ENCODE results near the gene POGLUT3.
A peak's percentile ranks its signal among the peaks of the same experiment; 100 is the strongest.

Gene POGLUT3

DNA sequence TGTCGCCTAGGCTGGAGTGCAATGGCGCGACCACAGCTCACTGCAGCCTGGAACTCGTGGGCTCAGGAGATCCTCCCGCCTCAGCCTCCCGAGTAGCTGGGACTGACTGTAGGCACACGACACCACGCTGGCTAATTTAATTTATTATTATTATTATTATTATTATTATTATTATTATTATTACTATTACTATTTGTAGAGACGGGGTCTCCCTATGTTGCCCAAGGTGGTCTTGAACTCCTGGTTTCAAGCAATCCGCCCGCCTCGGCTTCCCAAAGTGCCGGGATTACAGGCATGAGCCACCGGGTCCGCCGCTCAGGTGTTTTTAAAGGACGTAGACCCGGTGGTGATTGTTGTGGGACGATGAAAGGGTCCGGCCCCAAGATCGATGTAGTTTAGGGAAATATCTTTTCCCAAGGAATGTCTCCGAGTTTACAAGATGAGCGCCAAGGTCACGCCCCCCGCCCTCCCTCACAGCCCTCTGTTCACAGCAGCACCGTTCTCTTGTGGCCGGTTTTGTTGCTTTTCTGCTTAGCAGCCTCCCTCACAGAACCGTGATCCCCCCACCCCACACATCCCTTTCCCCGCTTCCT lies 728 bp upstream of the POGLUT3 start:
- no peak for DNase-seq

DNA sequence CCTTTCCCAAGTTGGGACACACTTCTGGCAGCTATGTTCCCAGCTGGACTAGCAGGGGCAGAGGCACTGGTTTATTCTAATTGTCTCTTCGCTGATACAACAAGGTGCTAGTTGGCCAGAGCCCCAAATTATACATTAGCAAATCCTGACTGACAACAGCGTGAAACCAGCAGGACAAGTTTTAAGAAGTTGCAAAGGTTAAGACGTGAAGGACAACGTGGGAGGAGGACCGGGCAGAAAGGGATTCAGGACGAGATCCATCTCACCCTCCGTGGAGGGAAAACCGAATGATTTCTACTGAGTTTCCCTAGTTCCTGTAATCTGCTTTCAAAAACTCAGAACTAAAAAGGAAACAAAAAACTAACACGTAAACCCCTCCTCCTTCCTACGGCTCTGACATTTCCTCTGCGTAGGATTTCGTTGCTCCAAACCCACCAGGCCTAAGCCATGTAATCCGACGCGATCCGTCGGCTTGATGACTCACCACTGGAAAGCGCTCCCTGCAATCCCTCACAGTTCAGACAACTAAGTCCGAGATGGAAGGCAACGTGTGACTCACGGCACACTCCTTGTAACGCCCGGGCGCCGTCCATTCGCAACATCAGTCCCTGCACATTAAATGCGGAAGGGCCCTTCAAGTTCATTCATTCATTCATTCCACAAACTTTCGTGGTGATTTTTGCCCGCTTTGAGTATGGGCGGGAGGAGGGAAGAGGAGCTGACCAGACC lies 703 bp downstream of the POGLUT3 start:
- peak; percentile 77 for DNase-seq

DNA sequence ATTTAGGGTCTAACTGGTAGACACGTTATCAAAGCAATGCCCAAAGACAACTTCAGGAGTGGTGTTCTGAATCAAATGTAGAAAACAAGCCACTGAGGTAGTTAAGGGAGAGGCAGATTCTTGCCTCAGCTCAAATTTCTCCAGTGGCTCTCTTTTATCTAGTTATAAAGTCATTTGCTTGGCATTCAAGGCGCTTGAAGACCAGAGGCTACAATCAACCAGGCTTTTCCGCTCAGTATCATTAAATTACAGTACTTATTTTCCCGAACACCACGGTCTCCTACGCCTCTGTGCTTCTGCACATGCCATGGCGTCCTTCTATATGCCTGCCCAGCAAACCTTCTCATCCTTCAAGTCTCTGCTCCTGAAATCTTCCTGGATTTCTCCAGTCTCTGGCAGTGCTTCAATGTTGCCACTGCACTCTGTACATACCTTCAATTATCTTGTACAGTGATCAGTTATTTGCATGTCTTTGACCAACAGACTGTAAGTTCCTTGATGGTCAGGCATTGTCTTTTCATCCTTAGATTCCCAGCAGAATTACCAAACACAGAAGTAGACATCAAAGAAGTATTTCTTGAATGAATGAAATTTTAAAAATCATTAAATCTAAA lies 1.4 kb downstream of the POGLUT3 start:
- DNase-seq: peak; percentile 13

DNA sequence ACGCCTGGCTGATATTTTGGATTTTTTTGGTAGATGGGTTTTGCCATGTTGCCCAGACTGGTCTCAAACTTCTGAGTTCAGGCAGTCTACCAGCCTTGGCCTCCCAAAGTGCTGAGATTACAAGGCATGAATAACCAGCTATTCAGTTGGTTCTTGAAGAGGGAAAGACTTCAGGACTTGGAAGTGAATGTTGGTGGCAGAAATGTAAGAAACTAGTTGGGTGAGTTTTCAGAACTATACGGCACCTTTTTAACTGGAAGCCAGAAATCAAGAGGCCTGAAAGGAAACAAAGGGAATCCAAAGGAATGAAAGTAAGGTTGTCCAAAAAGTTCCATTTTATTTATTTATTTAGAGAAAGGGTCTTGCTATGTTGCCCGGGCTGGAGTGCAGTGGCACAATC lies 2.9 kb downstream of the POGLUT3 start:
- DNase-seq: no peak

DNA sequence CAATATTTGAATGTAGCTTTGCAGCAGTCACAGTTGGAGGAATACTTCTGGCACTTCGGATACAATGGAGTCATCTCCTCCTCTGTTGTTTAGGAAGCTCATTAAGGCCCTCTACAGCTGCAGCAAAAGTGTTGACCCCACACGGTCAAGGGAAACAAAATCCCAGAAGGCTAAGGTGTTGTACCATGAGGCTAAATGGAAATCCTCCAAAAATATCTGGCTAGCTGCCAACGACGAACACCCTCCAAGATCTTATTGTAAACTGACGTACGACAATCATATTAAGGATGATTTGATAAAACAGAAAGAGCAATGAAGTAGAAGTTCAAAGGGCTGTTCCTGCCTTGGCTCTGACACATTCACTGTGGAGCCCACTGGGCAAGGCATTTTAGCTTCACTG lies 4.0 kb downstream of the POGLUT3 start:
- DNase-seq: no peak

DNA sequence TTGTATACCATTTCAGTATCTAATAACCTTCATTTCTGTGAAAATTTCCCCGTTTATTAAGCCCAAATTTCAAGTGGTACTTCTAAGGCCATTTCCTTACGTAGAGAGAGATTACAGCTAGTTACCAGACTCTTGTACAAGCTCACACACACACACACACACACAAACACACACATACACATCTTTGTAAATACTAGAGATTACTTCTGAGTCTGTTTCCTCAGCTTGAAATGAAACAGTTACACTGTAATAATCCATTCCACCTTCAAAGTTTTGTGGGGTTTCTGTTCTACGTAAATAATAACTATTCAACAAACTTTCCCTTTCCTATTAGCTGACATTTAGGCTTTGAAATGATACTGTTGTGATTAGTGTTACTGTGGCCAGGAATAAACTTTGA lies 6.2 kb downstream of the POGLUT3 start:
- no peak for DNase-seq

DNA sequence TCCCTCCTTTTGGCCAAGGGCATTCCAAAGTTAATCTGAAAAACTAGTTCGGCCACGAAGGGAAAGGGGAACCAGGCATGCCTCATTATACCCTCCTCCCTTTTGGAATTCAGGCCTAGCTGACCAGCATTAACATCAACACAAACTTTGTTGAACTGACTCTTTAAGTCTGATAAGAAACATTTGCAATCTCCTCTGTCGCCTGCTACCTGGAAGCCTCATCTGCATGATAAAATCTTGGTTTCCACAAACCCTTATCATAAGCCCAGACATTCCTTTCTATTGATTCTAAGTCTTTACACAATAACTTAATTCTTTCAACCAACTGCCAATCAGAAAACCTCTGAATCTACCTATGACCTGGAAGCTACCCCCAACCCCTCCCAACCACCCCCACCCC lies 11.4 kb downstream of the POGLUT3 start:
- no peak for DNase-seq

DNA sequence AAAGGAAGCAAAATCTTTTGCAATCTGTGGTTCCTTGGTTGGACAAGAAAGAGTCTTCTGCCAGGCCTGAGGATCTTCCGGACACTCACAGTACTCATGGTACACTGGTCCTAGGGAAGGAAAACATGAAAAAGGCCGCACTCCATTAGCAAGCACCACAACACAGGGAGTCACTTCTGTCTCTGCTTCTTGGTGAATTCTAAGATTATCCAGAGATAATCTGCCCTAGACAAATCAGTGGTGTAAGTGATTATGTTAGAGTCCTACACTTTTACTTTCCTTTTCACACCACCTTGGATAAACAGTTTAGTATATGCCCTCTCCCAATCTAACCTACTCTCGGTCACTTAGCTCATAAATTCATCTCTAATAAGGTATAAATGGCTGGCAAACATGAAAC lies 11.9 kb downstream of the POGLUT3 start:
- DNase-seq: no peak

DNA sequence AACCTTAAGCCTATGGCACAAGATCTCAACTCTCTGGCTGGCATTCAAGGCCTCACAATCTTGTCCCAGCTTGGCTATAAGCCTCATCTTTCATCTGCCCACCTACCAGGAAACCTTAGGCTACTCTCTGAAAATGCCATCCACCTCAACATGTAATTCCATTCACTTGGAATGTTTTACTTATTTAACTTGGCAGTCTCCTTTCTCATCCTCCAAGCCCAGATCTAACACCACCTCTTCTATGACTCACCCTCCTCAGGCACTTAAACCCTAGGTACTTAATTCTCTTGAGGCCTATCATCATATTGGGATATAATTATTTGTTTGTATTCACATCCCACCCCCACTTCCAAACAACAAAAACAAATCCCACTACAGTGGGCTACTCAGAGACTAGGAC lies 15.0 kb downstream of the POGLUT3 start:
- no peak for DNase-seq

DNA sequence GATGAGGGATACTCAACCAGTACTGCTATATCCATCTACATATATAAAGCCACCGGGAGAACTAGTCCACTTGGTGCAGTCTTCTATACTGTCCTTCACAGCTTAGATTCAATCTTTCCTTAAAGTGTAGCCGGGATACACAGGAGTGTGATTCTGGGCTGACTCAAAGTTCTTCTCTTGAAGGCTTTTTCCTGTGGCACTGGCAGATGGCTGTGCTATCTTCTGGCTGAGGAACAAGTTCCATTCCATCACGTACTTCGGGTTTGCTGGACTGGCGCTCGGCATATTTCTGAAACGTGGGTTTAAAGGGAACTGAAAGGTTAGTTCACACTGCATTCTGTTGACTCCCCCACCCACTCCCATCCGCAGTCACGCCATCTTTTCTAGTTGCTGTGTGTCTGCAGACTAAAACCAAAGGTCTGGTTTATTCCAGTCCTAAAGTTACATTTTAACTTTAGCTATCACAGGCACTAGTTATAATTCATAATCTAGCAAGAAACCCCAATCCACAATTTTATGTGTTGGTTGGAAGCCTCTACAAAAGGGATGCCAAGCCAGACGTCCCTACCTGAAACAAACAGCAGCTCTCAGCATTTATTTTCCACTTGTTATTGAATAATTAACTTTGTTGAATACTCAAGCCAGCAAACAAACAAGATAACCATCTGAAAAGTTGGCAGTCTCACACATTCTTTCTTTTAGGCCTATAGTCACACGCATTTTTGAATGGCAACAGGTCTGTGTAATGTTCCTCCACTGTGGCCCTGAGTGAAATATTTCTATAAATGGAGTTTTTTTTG lies 23.3 kb downstream of the POGLUT3 start:
- no peak for DNase-seq

DNA sequence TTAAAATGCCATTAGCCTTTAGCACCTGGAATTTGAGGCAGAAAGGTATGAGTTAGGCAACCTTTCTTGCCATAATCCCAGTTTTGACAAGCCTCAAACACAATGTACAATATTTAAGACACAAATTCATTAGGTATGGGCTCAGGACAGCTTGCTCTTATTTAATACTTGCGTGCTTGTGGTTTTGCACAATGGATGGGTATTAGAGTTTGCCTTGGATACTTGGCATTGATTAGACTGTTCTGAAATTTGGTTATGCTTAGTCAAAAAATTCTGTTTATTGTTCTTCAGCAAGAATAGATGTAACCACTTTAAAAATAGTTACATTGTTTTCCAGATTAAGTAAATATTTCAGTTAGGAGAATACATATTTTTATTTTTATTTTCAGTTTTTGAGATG lies 25.5 kb downstream of the POGLUT3 start:
- DNase-seq: no peak

DNA sequence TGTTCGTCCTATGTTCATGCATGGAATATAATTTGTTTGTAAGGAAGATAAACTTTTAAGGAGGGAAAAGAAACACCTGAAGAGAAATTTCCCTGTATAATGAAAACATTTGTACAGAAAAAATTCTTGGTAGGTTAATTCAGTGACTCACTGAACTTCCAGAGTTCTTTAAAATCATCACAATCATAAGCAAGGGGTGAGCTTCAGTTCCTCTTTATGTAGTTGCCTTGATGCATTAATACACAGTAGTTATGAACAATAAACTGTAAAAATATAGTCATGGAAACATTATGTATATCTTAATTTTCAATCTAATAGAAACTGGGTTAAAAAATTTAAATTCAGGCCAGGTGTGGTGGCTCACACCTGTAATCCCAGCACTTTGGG lies 29.7 kb downstream of the POGLUT3 start:
- no peak for DNase-seq

DNA sequence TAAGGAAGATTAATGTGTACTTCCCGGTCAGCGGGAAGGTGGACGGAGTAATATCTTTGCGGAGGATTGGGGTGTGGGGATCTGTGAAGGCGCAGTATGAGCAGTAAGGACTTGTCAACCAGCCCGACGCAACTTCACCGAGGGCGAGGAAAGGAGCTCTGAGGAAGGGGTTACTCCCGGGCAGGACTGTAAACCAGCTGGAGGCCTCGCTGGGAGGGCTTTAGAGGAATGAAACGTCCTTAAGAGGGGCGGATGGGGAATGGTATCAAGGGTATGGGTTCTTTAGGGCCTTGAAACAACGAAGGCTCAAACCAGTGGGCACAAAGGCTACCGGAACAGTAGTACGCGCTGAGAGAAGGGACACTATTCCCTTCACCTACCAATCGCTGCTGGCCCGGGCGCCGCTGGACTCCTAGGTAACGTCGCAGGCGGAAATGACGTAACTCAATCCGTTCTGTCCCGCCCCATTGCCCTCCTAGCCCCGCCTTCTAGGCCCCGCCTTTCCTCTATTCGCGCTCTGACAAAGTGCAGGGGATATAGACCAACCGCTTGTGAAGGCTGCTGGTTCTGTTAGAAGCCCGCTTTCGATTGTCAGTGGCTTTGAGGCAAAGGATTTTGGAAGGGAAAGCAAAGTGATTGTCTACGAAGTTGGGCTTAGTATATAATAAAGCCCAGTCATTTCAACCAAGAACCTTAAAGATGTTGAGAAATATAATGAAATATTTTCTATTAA lies 30.9 kb downstream of the POGLUT3 start, which contains the start of gene C11orf65:
TSS of gene C11orf65 (minus strand) at position 439 of the 733 bp plus-strand sequence. CDS start 5,970 bp downstream, outside the sequence.
- peak; percentile 97 for DNase-seq

DNA sequence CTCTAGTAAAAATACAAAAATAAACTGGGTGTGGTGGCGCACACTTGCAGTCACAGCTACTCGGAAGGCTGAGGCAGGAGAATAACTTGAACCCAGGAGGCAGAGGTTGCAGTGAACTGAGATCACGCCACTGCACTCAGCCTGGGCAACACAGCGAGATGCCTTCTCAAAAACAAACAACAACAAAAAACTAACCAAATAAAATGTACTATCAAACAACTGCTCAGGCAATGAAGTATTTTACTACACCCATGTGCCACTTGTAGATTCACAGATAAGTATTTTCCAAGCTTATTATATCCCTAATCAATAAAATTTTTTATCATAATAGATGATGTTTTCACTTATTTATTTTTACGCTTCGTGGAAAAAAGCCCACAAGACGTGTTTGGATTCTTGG lies 31.8 kb downstream of the POGLUT3 start:
- no peak for DNase-seq

DNA sequence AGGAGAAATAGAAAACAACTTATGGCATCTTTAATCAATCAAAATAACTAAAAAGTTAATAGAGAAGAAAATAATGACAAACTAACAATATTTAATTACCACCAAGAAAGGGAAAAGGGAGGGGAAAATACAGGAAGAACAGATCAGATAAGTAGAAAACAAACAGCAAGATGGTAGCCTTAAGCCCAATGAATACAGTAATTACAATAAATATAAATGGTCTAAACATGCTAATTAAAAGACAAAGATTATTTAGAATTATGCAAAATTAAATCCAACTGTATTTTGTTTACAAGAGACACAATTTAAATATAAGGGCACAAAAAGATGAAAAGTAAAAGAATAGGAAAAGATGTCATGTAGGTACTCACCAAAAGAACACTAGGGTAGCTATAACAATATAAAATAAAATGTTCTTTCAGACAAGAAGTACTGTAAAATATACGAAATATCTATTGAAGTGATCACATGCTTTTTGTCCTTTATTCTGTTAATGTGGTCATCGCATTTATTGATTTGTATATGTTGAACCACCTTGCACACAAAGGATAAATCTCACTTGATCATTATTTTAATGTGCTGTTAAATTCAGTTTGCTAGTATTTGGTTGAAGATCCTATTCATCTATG lies 44.9 kb downstream of the POGLUT3 start:
- DNase-seq: no peak

All from NCI-H510A treated with DMSO at 0.1 percent for 48 hours (cell line).